ENCODE data around the gene XPO6.

Gene XPO6

DNA sequence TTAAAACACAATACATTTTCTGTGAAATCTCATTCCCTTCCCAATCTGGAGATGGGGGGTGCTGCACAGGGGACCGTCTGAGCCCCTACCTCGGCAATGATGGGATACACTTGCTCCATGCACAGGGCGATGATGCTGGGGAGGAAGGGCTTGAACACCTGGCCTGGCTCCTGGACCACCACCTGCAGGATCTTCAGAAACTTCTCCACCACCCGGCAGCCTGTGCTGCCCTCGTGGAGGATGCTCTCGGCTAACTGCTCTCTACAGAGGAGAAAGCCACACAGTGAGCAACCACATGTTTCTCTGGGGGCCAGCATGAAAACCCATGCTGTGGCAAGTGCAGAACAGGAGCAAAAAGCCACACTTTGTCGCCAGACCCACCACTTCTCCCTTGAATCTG is 105.8 kb downstream of the XPO6 start:
- TF ChIP-seq, protein P1, sequence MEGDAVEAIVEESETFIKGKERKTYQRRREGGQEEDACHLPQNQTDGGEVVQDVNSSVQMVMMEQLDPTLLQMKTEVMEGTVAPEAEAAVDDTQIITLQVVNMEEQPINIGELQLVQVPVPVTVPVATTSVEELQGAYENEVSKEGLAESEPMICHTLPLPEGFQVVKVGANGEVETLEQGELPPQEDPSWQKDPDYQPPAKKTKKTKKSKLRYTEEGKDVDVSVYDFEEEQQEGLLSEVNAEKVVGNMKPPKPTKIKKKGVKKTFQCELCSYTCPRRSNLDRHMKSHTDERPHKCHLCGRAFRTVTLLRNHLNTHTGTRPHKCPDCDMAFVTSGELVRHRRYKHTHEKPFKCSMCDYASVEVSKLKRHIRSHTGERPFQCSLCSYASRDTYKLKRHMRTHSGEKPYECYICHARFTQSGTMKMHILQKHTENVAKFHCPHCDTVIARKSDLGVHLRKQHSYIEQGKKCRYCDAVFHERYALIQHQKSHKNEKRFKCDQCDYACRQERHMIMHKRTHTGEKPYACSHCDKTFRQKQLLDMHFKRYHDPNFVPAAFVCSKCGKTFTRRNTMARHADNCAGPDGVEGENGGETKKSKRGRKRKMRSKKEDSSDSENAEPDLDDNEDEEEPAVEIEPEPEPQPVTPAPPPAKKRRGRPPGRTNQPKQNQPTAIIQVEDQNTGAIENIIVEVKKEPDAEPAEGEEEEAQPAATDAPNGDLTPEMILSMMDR (IDR thresholded peaks at IDR 0.05; ENCODE audit: borderline replicate concordance, insufficient read depth, low read depth, low read length): no peak
- H3K4me3 ChIP-seq (ENCODE audit: low read depth, low read length): no peak overlapping the region

DNA sequence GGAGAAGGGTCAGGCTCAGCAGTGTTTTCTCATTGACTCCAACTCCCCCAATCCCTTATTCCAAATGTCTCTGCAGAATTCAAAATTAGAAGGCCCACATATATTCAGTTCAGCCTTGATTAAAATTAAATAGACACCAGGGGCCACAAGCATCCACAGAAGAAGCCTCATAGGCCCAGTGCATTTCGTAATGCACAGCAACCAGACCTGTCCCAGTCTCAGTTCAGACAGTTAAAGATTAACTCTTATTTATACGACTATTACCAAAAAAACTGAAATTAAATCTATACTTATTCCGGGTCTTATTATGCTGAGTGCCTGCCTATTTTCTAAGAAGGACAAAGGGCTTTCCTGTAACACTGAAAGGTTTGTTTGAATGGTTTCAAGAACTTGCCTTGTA is 106.5 kb downstream of the XPO6 start:
- H3K4me3 ChIP-seq (ENCODE audit: low read depth, low read length): no peak overlapping the region
- TF ChIP-seq, protein P1 (IDR thresholded peaks at IDR 0.05; ENCODE audit: borderline replicate concordance, insufficient read depth, low read depth, low read length): no peak

DNA sequence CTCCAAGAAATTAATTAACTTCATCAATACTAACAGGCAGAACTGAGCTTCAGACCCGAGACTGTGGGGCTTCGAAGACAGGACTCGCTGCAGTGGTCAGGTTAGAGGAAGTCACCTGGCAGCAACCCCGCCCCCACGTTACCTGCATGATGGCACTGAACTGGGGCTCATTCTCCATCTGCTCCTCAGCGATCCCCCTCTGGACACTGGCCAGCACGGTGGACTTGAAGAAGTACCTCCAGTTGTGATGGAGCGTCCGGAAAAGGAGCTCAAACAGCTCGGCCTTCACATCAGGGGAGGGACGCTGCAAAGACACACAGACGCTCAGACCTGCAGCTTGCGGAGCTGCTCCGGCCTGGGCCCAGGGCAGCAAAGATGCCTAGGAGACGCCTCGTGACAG is 107.4 kb downstream of the XPO6 start:
- H3K4me3 ChIP-seq (ENCODE audit: low read depth, low read length): no peak overlapping the region
- TF ChIP-seq, protein P1 (IDR thresholded peaks at IDR 0.05; ENCODE audit: borderline replicate concordance, insufficient read depth, low read depth, low read length): no peak

DNA sequence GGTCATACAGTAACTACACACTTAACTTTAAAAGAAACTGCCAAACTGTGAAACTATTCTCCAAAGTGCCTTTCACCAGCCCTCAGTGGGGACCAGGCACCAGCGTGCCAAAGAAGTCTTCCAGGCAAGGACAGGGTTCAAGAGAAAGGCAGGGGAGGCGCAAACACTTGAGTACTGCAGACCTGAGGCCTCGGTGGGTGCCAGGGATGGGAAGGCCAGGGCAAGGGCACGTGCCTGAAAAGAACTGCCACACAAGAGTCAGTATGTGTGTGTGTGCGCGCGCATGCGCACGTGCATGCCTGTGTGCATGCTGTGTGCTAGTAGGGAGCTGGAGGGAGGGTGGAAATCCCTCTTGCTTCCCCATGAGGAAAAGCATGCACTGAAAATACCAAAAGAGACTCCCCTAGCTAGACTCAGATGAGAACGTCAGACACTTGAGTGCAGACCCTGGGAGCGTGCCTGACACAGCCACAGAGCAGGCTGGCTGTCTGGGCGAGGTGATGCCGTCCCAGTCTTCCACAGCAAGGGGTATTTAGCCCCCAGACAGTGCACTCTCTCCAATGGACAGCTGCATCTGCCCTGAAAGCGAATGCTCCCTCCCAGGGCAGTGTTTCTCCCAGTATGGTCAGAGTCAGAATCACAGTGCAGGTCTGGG is 108.1 kb downstream of the XPO6 start:
- TF ChIP-seq, protein P1 (IDR thresholded peaks at IDR 0.05; ENCODE audit: borderline replicate concordance, insufficient read depth, low read depth, low read length): no peak

DNA sequence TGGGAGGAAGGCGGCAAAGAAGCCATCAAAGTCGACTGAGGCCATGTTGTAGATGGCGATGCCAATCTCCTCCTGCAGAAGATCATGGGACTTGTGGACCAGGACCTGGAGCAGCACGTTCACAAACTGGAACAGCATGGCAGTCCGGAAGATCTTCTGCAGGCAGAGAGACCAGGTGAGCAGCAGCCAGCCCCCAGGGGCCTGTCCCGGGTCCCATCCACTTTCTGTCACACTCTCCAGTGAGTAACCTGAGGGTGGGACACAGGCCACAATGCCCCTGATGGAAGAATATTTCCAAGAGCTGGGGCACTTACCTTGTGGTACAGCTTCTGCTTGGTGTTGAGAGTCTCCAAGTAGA is 110.3 kb downstream of the XPO6 start:
- H3K4me3 ChIP-seq (ENCODE audit: low read depth, low read length): no peak overlapping the region
- TF ChIP-seq, protein P1 (IDR thresholded peaks at IDR 0.05; ENCODE audit: borderline replicate concordance, insufficient read depth, low read depth, low read length): no peak

More for the DNA sequence above, 108.1 kb downstream of the XPO6 start:
- no peak overlapping the region for H3K4me3 ChIP-seq (ENCODE audit: low read depth, low read length)

DNA sequence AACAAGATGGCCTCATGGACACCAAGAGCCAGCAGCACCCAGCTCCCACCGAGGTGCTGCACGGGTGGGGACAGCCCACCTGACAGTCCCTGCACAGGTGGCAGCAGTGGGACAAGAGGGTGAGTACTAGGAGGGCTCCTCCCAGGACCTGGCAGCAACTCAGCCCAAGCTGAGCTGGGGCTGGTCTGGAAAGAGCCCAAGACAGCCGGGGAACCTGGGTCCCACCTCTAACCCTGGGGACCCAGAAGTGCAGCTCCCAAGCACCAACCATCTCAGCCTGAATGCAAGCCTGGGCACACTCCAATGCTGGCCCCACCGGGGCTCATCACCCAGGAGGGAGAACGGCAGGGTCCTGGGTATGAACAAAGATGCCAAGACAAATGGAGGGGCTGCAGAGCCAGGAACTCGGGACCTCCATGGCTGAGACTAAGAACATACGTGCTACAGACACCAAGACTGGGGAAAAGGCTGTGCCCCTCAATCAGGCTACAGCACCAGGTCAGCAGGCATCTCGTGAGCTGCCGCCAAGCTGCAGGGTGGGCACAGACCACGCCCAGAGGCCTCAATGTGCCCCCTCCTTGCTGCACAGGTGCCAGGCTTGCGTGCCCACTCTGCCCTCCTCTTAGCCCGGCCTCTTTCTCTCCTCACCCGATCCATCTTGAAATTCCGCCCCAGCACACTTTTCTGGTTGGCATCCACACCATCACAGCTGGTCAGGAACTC is 110.8 kb downstream of the XPO6 start:
- H3K4me3 ChIP-seq (ENCODE audit: low read depth, low read length): no peak overlapping the region
- TF ChIP-seq, protein P1 (IDR thresholded peaks at IDR 0.05; ENCODE audit: borderline replicate concordance, insufficient read depth, low read depth, low read length): no peak

Data from GM12875 (cell line).